Epithelial cell of esophagus (primary cell): ENCODE results near the gene LAMP1.

Experiments used
- DNase-seq: peaks from one replicate; pipeline ENCODE4 v3.0.0; 2010; ENCODE audit warnings: low read depth
- H3K4me3 ChIP-seq: 2 replicates; pipeline ENCODE4 v1.5.1; 2011; ENCODE audit warnings: mild to moderate bottlenecking, low read length, control low read depth
- CTCF ChIP-seq: IDR thresholded peaks from 2 replicates; pipeline ENCODE4 v1.5.1; 2011; ENCODE audit warnings: low read depth, mild to moderate bottlenecking, low read length, control low read depth, inconsistent platforms; ENCODE audit not compliant: insufficient read depth; ENCODE audit errors: missing control alignments

Gene LAMP1

DNA sequence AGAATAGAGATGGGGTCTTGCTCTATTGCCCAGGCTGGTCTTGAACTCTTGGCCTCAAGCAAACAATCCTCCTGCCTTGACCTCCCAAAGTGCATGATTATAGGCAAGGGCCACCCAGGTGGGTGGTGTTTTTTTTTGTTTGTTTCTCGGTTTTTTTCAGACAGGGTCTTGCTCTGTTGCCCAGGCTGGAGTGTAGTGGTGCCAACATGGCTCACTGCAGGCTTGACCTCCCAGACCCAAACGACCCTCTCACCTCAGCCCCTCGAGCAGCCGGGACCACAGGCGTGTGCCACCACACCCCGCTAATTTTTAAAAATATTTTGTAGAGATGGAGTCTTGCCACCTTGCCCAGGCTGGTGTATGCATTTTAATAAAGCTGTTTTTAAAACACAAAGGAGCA lies 52.0 kb downstream of the LAMP1 start:
- no peak for DNase-seq
- TF ChIP-seq CTCF = no peak
- no peak overlapping the region for H3K4me3 ChIP-seq

DNA sequence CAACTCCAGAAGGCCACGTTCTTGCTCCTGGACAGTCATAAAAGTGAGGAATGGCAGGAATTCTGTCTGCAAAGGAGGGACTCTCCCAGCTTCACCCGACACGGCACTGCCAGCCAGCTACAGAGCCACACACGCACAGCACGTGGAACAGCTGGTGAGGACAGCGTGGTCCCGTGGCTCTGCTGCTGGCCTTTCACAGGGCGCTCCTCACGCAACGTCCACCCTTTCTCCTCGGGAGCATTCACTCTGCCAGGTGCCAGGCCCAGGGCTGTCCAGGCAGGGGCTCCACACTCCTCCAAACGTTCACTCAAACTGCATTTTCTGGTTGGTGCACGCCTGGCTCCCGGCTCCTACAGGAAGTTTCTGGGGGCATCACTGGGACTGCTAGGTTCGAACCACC lies 52.5 kb downstream of the LAMP1 start:
- DNase-seq = no peak
- no peak for TF ChIP-seq CTCF
- no peak overlapping the region for H3K4me3 ChIP-seq

DNA sequence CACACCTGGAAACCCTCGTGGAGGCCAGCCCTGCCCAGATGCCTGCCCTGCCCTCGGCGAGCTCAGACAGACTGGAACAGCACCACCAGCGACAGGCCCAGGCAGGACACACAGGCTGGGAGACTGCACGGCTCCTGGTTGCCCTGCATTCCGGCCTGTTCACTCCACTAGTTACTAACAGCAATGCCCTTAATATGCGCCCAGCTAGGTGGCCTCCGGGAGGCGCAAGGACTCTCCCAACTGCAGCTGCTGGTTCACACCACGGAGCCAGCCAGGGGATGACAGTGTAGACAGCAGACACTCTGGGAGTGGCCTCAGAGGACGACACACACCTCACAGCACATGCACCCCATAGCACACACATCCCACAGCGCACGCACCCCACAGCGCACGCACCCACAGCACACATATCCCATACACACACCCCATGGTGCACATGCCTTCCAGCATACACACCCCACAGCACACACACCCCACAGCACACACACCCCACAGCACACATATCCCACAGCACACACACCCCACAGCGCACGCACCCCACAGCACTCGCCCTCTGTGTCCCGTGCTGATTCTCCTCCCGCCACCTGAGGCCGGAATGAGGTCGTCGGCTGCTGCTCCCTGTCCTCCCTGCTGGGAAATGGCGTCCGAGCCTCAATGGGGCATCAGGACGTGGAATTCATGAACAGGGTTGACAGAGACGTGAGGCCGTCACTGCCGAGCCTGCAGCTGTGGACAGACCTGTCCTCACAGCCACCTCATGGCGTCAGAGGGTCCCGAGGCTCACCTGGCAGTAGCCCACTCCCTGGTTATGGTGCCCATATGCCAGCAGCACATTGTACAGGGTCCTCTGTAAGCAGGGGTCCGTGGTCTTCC lies 53.3 kb downstream of the LAMP1 start:
- TF ChIP-seq CTCF = no peak
- peak; percentile 58 for DNase-seq
- H3K4me3 ChIP-seq = no peak overlapping the region

DNA sequence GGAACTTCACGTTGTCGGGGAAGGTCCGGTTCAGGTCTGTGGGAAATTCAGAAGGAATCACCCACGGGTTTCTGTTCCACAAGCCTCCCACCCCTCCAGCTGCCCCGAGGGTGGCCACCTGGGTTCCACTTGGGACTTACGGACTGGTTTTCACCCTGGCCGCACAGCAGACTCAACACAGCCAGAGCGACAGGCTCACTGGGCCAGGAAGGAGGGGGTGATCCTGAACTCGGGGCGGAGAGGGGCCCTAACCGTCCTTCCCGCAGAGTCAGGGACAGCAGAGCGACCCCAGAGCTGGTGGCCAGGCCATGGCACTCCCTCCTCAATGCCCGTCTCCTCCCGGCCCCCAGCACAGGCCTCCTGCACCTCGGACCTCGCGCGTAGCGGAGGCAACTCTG lies 53.9 kb downstream of the LAMP1 start:
- TF ChIP-seq CTCF = no peak
- DNase-seq = no peak
- no peak overlapping the region for H3K4me3 ChIP-seq

DNA sequence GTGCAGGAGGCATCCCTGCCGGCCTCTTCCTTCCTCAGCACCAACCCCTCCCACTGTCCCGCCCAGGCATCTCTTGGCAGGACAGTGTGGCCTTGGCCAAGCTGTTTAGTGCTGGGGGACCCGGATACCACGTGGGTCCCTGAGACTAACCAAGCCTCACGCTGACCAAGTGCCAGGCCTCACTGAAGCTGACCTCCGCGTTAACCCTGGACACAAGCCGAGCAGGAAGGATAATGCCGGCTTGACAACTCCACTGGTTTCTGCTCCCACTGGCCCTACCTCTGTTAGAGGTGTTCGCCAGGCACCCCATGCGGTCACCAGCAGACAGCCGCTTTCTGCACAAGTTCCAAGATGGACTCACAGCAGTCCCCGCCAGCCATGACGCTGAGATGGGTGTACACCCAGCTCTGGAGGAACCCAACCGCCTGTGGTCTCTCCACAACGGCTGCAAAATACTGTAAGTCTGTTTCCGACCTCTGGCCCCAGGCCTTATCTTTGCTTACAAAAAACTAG lies 54.5 kb downstream of the LAMP1 start:
- TF ChIP-seq CTCF = no peak
- no peak overlapping the region for H3K4me3 ChIP-seq
- DNase-seq = no peak

DNA sequence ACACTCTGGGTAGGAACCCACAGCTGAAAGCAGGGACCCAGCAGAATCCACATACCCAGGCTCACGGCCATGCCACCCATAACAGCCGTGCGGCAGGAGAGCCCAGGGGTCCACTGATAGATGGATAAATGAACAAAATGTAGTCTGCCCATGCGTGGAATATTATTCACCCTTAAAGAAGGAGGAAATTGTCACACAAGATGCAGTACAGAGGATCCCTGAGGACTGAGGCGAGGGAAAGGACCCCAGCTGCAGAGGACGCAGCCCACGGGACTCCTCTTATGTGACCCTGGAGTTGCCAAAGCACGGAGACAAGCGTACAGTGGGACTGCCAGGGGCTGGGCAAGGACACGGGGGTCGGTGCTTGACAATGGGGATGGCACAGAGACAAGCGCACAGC lies 56.2 kb downstream of the LAMP1 start:
- no peak for DNase-seq
- H3K4me3 ChIP-seq = no peak overlapping the region
- TF ChIP-seq CTCF = no peak
